ENCODE measurements around the gene CFAP299. TPM values are rescaled to one million over a fixed set of nuclear protein-coding genes. Genes with fewer than 3 reads are reported as not detected.
"Not testable (repeated sequence)": the region's sequence is repeated elsewhere in the genome, so short reads cannot be mapped to it uniquely, and the experiment has no call there.

The CFAP299 gene
- total RNA-seq, 1 experiment from 2014 or later = not detected

DNA sequence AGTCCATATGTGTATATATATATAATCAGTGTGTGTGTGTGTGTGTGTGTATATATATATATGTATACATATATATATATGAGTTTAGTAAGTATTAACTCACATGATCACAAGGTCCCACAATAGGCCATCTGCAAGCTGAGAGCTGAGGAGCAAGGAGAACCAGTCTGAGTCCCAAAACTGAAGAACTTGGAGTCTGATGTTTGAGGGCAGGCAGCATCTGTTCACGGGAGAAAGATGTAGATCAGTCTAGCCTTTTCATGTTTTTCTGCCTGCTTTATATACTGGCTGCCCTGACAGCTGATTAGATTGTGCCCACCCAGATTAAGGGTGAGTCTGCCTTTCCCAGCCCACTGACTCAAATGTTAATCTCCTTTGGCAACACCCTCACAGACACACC is 465.2 kb downstream of the CFAP299 start:
- H3K9ac ChIP-seq (ENCODE audit: low read length); RAD21 ChIA-PET (ENCODE audit: low non-redundant PET in 1 of 2, low total read pairs in 2 of 2, uncharacterized antibody in 2 of 2, unreplicated experiment in 2 of 2); H3K4me1 ChIP-seq (ENCODE audit: control insufficient read depth in 1 of 2, insufficient read depth in 2 of 2, low read length in 2 of 2); H2AFZ ChIP-seq (ENCODE audit: low read depth, low read length, poor library complexity, severe bottlenecking); ATAC-seq; H3K27ac ChIP-seq (ENCODE audit: low read depth, low read length); DNase-seq (ENCODE audit: low read depth, low spot score); H3K27me3 ChIP-seq (ENCODE audit: insufficient read depth, low read length); CTCF ChIA-PET; intact Hi-C loops (cut with micrococcal nuclease); H3K4me2 ChIP-seq (ENCODE audit: low read length); H3K4me3 ChIP-seq (replicated peaks in 1 of 2; ENCODE audit: low read depth in 1 of 2, low read length in 2 of 2); H3K79me2 ChIP-seq (ENCODE audit: insufficient read depth, low read length); H4K20me1 ChIP-seq (ENCODE audit: insufficient read depth); H3K9me2 ChIP-seq (ENCODE audit: insufficient read depth); BruUV-seq (replicated peaks); H3K9me3 ChIP-seq (ENCODE audit: control insufficient read depth in 1 of 2, insufficient read depth in 1 of 2, low read depth in 1 of 2, low read length in 2 of 2); H3K36me3 ChIP-seq (ENCODE audit: control insufficient read depth in 1 of 2, insufficient read depth in 2 of 2, low read length in 2 of 2); POLR2A ChIA-PET: not testable (repeated sequence)

DNA sequence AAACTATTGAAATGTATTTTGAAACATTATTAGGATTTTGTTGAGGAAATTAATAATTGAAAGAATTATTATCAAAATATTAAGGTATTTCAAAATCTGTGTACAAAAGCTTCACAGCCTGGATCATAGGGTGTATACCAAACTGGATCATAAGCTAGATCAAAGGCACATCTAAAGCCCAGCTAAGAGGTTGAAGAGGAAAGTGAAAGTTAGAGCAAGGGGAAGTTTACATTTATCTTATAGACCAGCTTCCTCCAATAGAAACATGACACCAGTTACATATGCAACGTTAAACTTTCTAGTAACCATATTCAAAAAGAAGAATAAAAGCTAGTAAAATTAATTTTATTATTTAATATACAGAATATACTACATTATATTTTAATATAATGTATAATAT is 467.8 kb downstream of the CFAP299 start:
- CTCF ChIA-PET = no interaction called here
- intact Hi-C loops (cut with micrococcal nuclease) = no loop called here
- POLR2A ChIA-PET = no interaction called here

More for the DNA sequence above, 467.8 kb downstream of the CFAP299 start:
- no peak for ATAC-seq
- DNase-seq (ENCODE audit: low read depth, low spot score) = no peak
- RAD21 ChIA-PET (ENCODE audit: low non-redundant PET in 1 of 2, low total read pairs in 2 of 2, uncharacterized antibody in 2 of 2, unreplicated experiment in 2 of 2) = no interaction called here
- TF ChIP-seq EZH2phosphoT487 (IDR thresholded peaks at IDR 0.05; ENCODE audit: borderline replicate concordance) = no peak
- no peak for TF ChIP-seq SIN3A (IDR thresholded peaks at IDR 0.05; ENCODE audit: low read depth)
- TF ChIP-seq, protein P1, sequence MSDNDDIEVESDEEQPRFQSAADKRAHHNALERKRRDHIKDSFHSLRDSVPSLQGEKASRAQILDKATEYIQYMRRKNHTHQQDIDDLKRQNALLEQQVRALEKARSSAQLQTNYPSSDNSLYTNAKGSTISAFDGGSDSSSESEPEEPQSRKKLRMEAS (IDR thresholded peaks at IDR 0.05) = no peak
- no peak for TF ChIP-seq RAD21 (IDR thresholded peaks at IDR 0.05; ENCODE audit: low read depth)
- TF ChIP-seq POLR2A (IDR thresholded peaks at IDR 0.05; ENCODE audit: borderline replicate concordance, extremely low read depth, insufficient read depth, insufficient read length) = no peak
- no peak for TF ChIP-seq FOSL1 (IDR thresholded peaks at IDR 0.05; ENCODE audit: low read depth)
- TF ChIP-seq, protein P2, sequence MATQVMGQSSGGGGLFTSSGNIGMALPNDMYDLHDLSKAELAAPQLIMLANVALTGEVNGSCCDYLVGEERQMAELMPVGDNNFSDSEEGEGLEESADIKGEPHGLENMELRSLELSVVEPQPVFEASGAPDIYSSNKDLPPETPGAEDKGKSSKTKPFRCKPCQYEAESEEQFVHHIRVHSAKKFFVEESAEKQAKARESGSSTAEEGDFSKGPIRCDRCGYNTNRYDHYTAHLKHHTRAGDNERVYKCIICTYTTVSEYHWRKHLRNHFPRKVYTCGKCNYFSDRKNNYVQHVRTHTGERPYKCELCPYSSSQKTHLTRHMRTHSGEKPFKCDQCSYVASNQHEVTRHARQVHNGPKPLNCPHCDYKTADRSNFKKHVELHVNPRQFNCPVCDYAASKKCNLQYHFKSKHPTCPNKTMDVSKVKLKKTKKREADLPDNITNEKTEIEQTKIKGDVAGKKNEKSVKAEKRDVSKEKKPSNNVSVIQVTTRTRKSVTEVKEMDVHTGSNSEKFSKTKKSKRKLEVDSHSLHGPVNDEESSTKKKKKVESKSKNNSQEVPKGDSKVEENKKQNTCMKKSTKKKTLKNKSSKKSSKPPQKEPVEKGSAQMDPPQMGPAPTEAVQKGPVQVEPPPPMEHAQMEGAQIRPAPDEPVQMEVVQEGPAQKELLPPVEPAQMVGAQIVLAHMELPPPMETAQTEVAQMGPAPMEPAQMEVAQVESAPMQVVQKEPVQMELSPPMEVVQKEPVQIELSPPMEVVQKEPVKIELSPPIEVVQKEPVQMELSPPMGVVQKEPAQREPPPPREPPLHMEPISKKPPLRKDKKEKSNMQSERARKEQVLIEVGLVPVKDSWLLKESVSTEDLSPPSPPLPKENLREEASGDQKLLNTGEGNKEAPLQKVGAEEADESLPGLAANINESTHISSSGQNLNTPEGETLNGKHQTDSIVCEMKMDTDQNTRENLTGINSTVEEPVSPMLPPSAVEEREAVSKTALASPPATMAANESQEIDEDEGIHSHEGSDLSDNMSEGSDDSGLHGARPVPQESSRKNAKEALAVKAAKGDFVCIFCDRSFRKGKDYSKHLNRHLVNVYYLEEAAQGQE (IDR thresholded peaks at IDR 0.05; ENCODE audit: low read depth) = no peak
- no peak for TF ChIP-seq TCF7L2 (IDR thresholded peaks at IDR 0.05; ENCODE audit: borderline replicate concordance, extremely low read depth, insufficient read depth, insufficient read length)
- no peak for TF ChIP-seq YY1 (IDR thresholded peaks at IDR 0.05; ENCODE audit: extremely low read depth, insufficient replicate concordance, low read depth, low read length)
- no peak for TF ChIP-seq CBX3 (IDR thresholded peaks at IDR 0.05; ENCODE audit: low read depth)
- TF ChIP-seq EZH2 (IDR thresholded peaks at IDR 0.05) = no peak
- TF ChIP-seq POLR2AphosphoS5 (IDR thresholded peaks at IDR 0.05; ENCODE audit: low read depth, low read length) = no peak
- TF ChIP-seq, protein P3, sequence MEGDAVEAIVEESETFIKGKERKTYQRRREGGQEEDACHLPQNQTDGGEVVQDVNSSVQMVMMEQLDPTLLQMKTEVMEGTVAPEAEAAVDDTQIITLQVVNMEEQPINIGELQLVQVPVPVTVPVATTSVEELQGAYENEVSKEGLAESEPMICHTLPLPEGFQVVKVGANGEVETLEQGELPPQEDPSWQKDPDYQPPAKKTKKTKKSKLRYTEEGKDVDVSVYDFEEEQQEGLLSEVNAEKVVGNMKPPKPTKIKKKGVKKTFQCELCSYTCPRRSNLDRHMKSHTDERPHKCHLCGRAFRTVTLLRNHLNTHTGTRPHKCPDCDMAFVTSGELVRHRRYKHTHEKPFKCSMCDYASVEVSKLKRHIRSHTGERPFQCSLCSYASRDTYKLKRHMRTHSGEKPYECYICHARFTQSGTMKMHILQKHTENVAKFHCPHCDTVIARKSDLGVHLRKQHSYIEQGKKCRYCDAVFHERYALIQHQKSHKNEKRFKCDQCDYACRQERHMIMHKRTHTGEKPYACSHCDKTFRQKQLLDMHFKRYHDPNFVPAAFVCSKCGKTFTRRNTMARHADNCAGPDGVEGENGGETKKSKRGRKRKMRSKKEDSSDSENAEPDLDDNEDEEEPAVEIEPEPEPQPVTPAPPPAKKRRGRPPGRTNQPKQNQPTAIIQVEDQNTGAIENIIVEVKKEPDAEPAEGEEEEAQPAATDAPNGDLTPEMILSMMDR (IDR thresholded peaks at IDR 0.05 in 2 of 3, conservative IDR thresholded peaks at IDR 0.05 in 1 of 3; ENCODE audit: borderline replicate concordance in 1 of 3, insufficient read depth in 1 of 3, low read depth in 2 of 3, low read length in 2 of 3) = no peak
- no peak for TF ChIP-seq ZNF274 (IDR thresholded peaks at IDR 0.05; ENCODE audit: low read depth, low read length)
- no peak for TF ChIP-seq ZFX (IDR thresholded peaks at IDR 0.05)
- no peak for TF ChIP-seq CEBPB (IDR thresholded peaks at IDR 0.05; ENCODE audit: low read depth)
- H3K9ac ChIP-seq (ENCODE audit: low read length) = no peak overlapping the region
- no peaks in the 10 kb centered on the region for H3K9me3 ChIP-seq (ENCODE audit: control insufficient read depth in 1 of 2, insufficient read depth in 1 of 2, low read depth in 1 of 2, low read length in 2 of 2)
- BruUV-seq (replicated peaks) = no TSS peak
- H3K4me2 ChIP-seq (ENCODE audit: low read length) = no peak overlapping the region
- H3K27ac ChIP-seq (ENCODE audit: low read depth, low read length) = no peak overlapping the region
- no peak overlapping the region for H2AFZ ChIP-seq (ENCODE audit: low read depth, low read length, poor library complexity, severe bottlenecking)
- peaks cover 9% of the 10 kb centered on the region; the same call in 1 of the 2 replicates for H3K27me3 ChIP-seq (ENCODE audit: insufficient read depth, low read length)
- H3K4me1 ChIP-seq (ENCODE audit: control insufficient read depth in 1 of 2, insufficient read depth in 2 of 2, low read length in 2 of 2) = no peaks in the 10 kb centered on the region
- no peaks in the 10 kb centered on the region for H3K79me2 ChIP-seq (ENCODE audit: insufficient read depth, low read length)
- H3K36me3 ChIP-seq (ENCODE audit: control insufficient read depth in 1 of 2, insufficient read depth in 2 of 2, low read length in 2 of 2) = no peaks in the 10 kb centered on the region
- no peaks in the 10 kb centered on the region for H4K20me1 ChIP-seq (ENCODE audit: insufficient read depth)
- no peak overlapping the region for H3K4me3 ChIP-seq (replicated peaks in 1 of 2; ENCODE audit: low read depth in 1 of 2, low read length in 2 of 2)
- no peaks in the 10 kb centered on the region for H3K9me2 ChIP-seq (ENCODE audit: insufficient read depth)

Measured in HCT116 (cell line).